Heart right ventricle (tissue), 16 donors: ENCODE results near the gene SMIM45. TPM values are rescaled to one million over a fixed set of nuclear protein-coding genes. Genes with fewer than 3 reads are reported as not detected.

Source experiments
- ATAC-seq, 8 donors: fragments of 200-7000 bp; cut with Tn5 transposase; one replicate each; pipeline ENCODE4 v1.9.1; 2020; ENCODE audit warnings: mild to moderate bottlenecking in 8 of 8, moderate library complexity in 8 of 8, moderate number of reproducible peaks in 1 of 8
- DNase-seq, 2 donors: peaks; one replicate each; pipeline ENCODE4 v3.0.0-alpha.2; 2020
- H3K27ac ChIP-seq, 10 donors: fragments of 200-600 bp; sonication (generic) in 2 of 10; one replicate each; pipeline versions ENCODE4 v1.5.0 to v1.8.0; 2020 to 2022; ENCODE audit warnings: mild to moderate bottlenecking in 3 of 10
- H3K27me3 ChIP-seq, 7 donors: fragments of 200-600 bp; one replicate each; pipeline ENCODE4 v1.8.0; 2021 to 2022; ENCODE audit warnings: mild to moderate bottlenecking in 2 of 7
- H3K36me3 ChIP-seq, 9 donors: fragments of 200-600 bp; sonication (generic) in 1 of 9; one replicate each; pipeline versions ENCODE4 v1.5.0 to v1.8.0; 2020 to 2022; ENCODE audit warnings: mild to moderate bottlenecking in 2 of 9
- H3K4me1 ChIP-seq, 9 donors: fragments of 200-600 bp; sonication (generic) in 1 of 9; one replicate each; pipeline versions ENCODE4 v1.5.0 to v1.8.0; 2020 to 2022; ENCODE audit warnings: mild to moderate bottlenecking in 4 of 9
- H3K4me3 ChIP-seq, 10 donors: fragments of 200-600 bp; sonication (generic) in 2 of 10; one replicate each; pipeline versions ENCODE4 v1.5.0 to v1.8.0; 2020 to 2022; ENCODE audit warnings: mild to moderate bottlenecking in 7 of 10, moderate library complexity in 2 of 10
- H3K9me3 ChIP-seq, 11 donors: fragments of 200-600 bp in 10 of 11; sonication (generic) in 2 of 11; one replicate each; pipeline versions ENCODE4 v1.5.0 to v1.8.0; 2013 to 2022; ENCODE audit warnings: mild to moderate bottlenecking in 2 of 11, control low read depth in 1 of 11, moderate library complexity in 1 of 11
- CTCF ChIP-seq, 9 donors: fragments of 200-600 bp; sonication (generic) in 2 of 9; IDR thresholded peaks; one replicate each; pipeline versions ENCODE4 v1.5.0 to v1.8.0; 2021 to 2022; ENCODE audit warnings: antibody characterized with exemption in 9 of 9, mild to moderate bottlenecking in 5 of 9, moderate library complexity in 1 of 9
- WGBS, 2 donors: extraction: QIAGEN DNeasy Blood & Tissue Kit; methylation state at CpG; one replicate each; pipeline ENCODE4 v1.1.7; 2013; ENCODE audit warnings: inconsistent platforms in 1 of 2; 5-methylcytosine and 5-hydroxymethylcytosine counted together
- intact Hi-C, 10 donors: fragments of 100-400 bp; cut with DNase I; formaldehyde crosslinking; loops; one replicate each; pipeline versions ENCODE4 v1.11.1 to v1.14.2; 2022
- polyA plus RNA-seq, 2 donors: library from polyadenylated mRNA; stranded (reverse); fragments of 200-250 nt; gene quantifications; one replicate each; pipeline ENCODE4 v1.2.3, GENCODE V29; 2013
- total RNA-seq, 10 donors: library from RNA; stranded (reverse); fragmentation: NEBNext Ultra II Directional in 3 of 10; extraction: Animal tissue kit (Norgen Biotek cat#: 25700) in 3 of 10; gene quantifications; one replicate each; pipeline versions ENCODE4 v1.2.1 to v1.2.4, GENCODE V29; 2021 to 2023
- donor health status: Arrhythmogenic right ventricular cardiomyopathy.
- donor health status: ischemic (EF 13 %, LVEDD 7.1; RV severe dilation, severe dysfunction).
- donor health status: healthy with polysubstance abuse.
- donor health status: DM: no; HTN: yes; CAD: no.
- donor health status: DM: no; HTN: no; CAD: no.
- donor health status: ischemic (EF 25% LVEDD 6.9; RV normal size, moderate dysfunction).
- donor health status: ischemic (EF 25% LVEDD 5.7; RV mildly dilated, moderate dysfunction).
- donor health status: healthy.
- donor health status: DM: yes; HTN: yes; CAD: no.
- donor health status: Ischemic cardiomyopathy.
- donor health status: ischemic (EF 35%, LVEDD 5.7; RV mildly dilated, moderate dysfunction).
- donor health status: nonischemic (EF 11% LVEDD 7.7; RV severe dilation, severe dysfunction).
- donor health status: DM: yes; HTN: yes; CAD: no.
- donor health status: PGD.
- donor health status: ischemic (EF 29% LVEDD 5.4; RV normal size, mild dysfunction).
- donor health status: nonischemic (EF 23%, LVEDD 6.1; RV moderate dilation, normal function).

Gene SMIM45

GRCh38 chr22:42000466-42000865 lies 48.5 kb downstream of the SMIM45 start:
- intact Hi-C loops: no loop called here

GRCh38 chr22:42001121-42001520 lies 49.2 kb downstream of the SMIM45 start:
- Histone ChIP-seq H3K27ac (no peak overlapping the region), H3K36me3 (no peaks in the 10 kb centered on the region), H3K4me1 (peaks cover 0 to 11% (median 0%) of the 10 kb centered on the region in 9 donors), H3K4me3 (no peak overlapping the region), H3K9me3 (peaks cover 0 to 11% (median 0%) of the 10 kb centered on the region in 11 donors), H3K27me3 (peaks cover 0 to 16% (median 0%) of the 10 kb centered on the region in 7 donors)
- ATAC-seq (no peak), DNase-seq (no peak)
- intact Hi-C loops: no loop called here
- WGBS, 2 donors: 81 to 83% methylated on average over 8 of the region's 8 CpGs
- TF ChIP-seq CTCF (IDR thresholded peaks at IDR 0.05): no peak

More at GRCh38 chr22:42000466-42000865, 48.5 kb downstream of the SMIM45 start:
- peaks cover 0 to 16% (median 0%) of the 10 kb centered on the region in 7 donors for H3K27me3 ChIP-seq
- H3K27ac ChIP-seq: no peak overlapping the region
- ATAC-seq (no peak), DNase-seq (no peak)
- 92 to 95% methylated on average over 8 of the region's 8 CpGs for WGBS, 2 donors
- TF ChIP-seq CTCF (IDR thresholded peaks at IDR 0.05): no peak
- no peaks in the 10 kb centered on the region for H3K36me3 ChIP-seq
- peaks cover 0 to 5% (median 0%) of the 10 kb centered on the region in 11 donors for H3K9me3 ChIP-seq
- H3K4me1 ChIP-seq: peaks cover 0 to 11% (median 0%) of the 10 kb centered on the region in 9 donors
- no peak overlapping the region for H3K4me3 ChIP-seq

GRCh38 chr22:42001706-42002105 lies 49.8 kb downstream of the SMIM45 start:
- peaks cover 0 to 11% (median 0%) of the 10 kb centered on the region in 9 donors for H3K4me1 ChIP-seq
- TF ChIP-seq CTCF (IDR thresholded peaks at IDR 0.05): no peak
- no peak overlapping the region for H3K4me3 ChIP-seq
- intact Hi-C loops: no loop called here
- peaks cover 0 to 13% (median 0%) of the 10 kb centered on the region in 11 donors for H3K9me3 ChIP-seq
- peaks cover 0 to 15% (median 0%) of the 10 kb centered on the region in 7 donors for H3K27me3 ChIP-seq
- ATAC-seq (no peak), DNase-seq (no peak)
- 92 to 96% methylated on average over 12 of the region's 12 CpGs for WGBS, 2 donors
- no peak overlapping the region for H3K27ac ChIP-seq
- no peaks in the 10 kb centered on the region for H3K36me3 ChIP-seq

- Histone ChIP-seq H3K4me3 (no peak overlapping the region), H3K27me3 (peaks cover 0 to 5% (median 0%) of the 10 kb centered on the region in 7 donors), H3K27ac (no peak overlapping the region), H3K9me3 (peaks cover 0 to 49% (median 22%) of the 10 kb centered on the region in 11 donors), H3K36me3 (no peaks in the 10 kb centered on the region), H3K4me1 (no peaks in the 10 kb centered on the region)
- 70 to 74% methylated on average over 4 of the region's 4 CpGs for WGBS, 2 donors
- intact Hi-C loops: no loop called here
- ATAC-seq: no peak
- no peak for DNase-seq
- no peak for TF ChIP-seq CTCF (IDR thresholded peaks at IDR 0.05)
Observed at GRCh38 chr22:42007922-42008321, 56.0 kb downstream of the SMIM45 start.

Other genes with a start within 250 kb of the SMIM45 start
- gene CCDC134, start 151.5 kb upstream of the SMIM45 start, total RNA-seq: 1 to 10 TPM; 2.6 to 7.3 (median 4.0) TPM
- gene CCDC134, start 151.5 kb upstream of the SMIM45 start, polyA plus RNA-seq: 1 to 10 TPM; 1.2 to 1.8 TPM
- gene SREBF2, start 119.0 kb upstream of the SMIM45 start, total RNA-seq: 10 to 100 TPM; 57.1 to 94.3 (median 75.8) TPM
- 10 to 100 TPM; 37.5 to 52.3 TPM for gene SREBF2, start 119.0 kb upstream of the SMIM45 start, polyA plus RNA-seq
- gene SHISA8, start 37.1 kb upstream of the SMIM45 start, total RNA-seq: 1 to 10 TPM in 9 of 10 donors, under 1 TPM in 1; 0.78 to 4.6 (median 1.4) TPM
- 1 to 10 TPM in 1 of 2 donors, under 1 TPM in 1; 0.16 to 3.5 TPM for gene SHISA8, start 37.1 kb upstream of the SMIM45 start, polyA plus RNA-seq
- gene TNFRSF13C, start 25.3 kb upstream of the SMIM45 start, total RNA-seq: under 1 TPM; 0.24 to 0.77 (median 0.48) TPM
- under 1 TPM; 0.03 to 0.44 TPM for gene TNFRSF13C, start 25.3 kb upstream of the SMIM45 start, polyA plus RNA-seq
- gene CENPM, start 5.0 kb upstream of the SMIM45 start, total RNA-seq: 1 to 10 TPM in 1 of 10 donors, under 1 TPM in 5, not detected in 4; 0.34 to 3.5 (median 0.66) TPM
- 1 to 10 TPM; 1.0 to 1.7 TPM for gene CENPM, start 5.0 kb upstream of the SMIM45 start, polyA plus RNA-seq
- gene SEPTIN3, start 17.3 kb downstream of the SMIM45 start, total RNA-seq: under 1 TPM in 4 of 10 donors, not detected in 6; 0.06 to 0.44 (median 0.10) TPM
- under 1 TPM; 0.03 to 0.22 TPM for gene SEPTIN3, start 17.3 kb downstream of the SMIM45 start, polyA plus RNA-seq
- gene WBP2NL, start 46.6 kb downstream of the SMIM45 start, total RNA-seq: under 1 TPM in 5 of 10 donors, not detected in 5; 0.09 to 0.81 (median 0.21) TPM
- under 1 TPM; 0.12 to 0.66 TPM for gene WBP2NL, start 46.6 kb downstream of the SMIM45 start, polyA plus RNA-seq
- gene NAGA, start 118.7 kb downstream of the SMIM45 start, total RNA-seq: 10 to 100 TPM in 7 of 10 donors, 1 to 10 TPM in 3; 7.3 to 34.8 (median 12.3) TPM
- gene NAGA, start 118.7 kb downstream of the SMIM45 start, polyA plus RNA-seq: 10 to 100 TPM in 1 of 2 donors, 1 to 10 TPM in 1; 6.6 to 13.0 TPM
- 1 to 10 TPM; 2.3 to 6.3 (median 2.9) TPM for gene PHETA2, start 122.1 kb downstream of the SMIM45 start, total RNA-seq
- 1 to 10 TPM; 5.1 to 7.0 TPM for gene PHETA2, start 122.1 kb downstream of the SMIM45 start, polyA plus RNA-seq
- 100 to 1,000 TPM; 111 to 193 (median 128) TPM for gene SMDT1, start 127.5 kb downstream of the SMIM45 start, total RNA-seq
- gene SMDT1, start 127.5 kb downstream of the SMIM45 start, polyA plus RNA-seq: 100 to 1,000 TPM; 151 to 197 TPM
- gene NDUFA6, start 138.6 kb downstream of the SMIM45 start, total RNA-seq: 100 to 1,000 TPM; 179 to 344 (median 265) TPM
- gene NDUFA6, start 138.6 kb downstream of the SMIM45 start, polyA plus RNA-seq: 100 to 1,000 TPM; 369 to 479 TPM
- under 1 TPM in 2 of 10 donors, not detected in 8; 0.12 to 0.17 TPM for gene CYP2D6, start 178.7 kb downstream of the SMIM45 start, total RNA-seq
- gene CYP2D6, start 178.7 kb downstream of the SMIM45 start, polyA plus RNA-seq: under 1 TPM; 0.32 to 0.95 TPM